ENCODE results near the gene ALG1. TPM values are rescaled to one million over a fixed set of nuclear protein-coding genes. Genes with fewer than 3 reads are reported as not detected.
A peak's percentile ranks its signal among the peaks of the same experiment; 100 is the strongest.
"Not testable (repeated sequence)": the region's sequence is repeated elsewhere in the genome, so short reads cannot be mapped to it uniquely, and the experiment has no call there.

The ALG1 gene
- total RNA-seq, 1 experiment from 2014 or later: 42.0 TPM

DNA sequence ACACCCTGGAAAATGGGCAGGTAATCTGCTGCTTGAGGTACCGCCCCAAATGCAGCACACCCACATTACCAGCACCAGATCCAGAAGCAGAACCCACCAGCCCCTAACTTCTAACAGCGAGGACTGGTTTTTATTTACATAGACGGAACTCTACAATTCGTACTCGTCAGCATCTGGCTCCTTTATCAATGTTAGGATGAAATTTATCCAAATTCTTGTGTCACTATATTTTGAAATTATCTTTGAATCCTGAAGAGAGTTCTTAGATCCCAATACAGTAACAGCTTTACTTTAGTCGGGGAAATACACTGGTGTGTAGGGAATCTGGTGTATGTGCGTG lies 332 bp upstream of the ALG1 start:
- H3K4me1 ChIP-seq: peaks cover 7% of the 10 kb centered on the region; the same call in 1 of the 2 replicates
- Mint-ChIP-seq H3K4me1 (ENCODE audit: low read depth, unreplicated experiment) (no peaks in the 10 kb centered on the region), H3K36me3 (ENCODE audit: insufficient read depth, unreplicated experiment) (peaks cover 19% of the 10 kb centered on the region), H3K27ac (ENCODE audit: unreplicated experiment) (peak overlapping the region; percentile 89), H3K4me3 (ENCODE audit: unreplicated experiment) (peak overlapping the region; percentile 96), H3K9me3 (ENCODE audit: unreplicated experiment) (no peaks in the 10 kb centered on the region), H3K27me3 (ENCODE audit: insufficient read depth, unreplicated experiment) (peaks cover 3% of the 10 kb centered on the region)
- H3K36me3 ChIP-seq (ENCODE audit: control insufficient read depth, insufficient read depth, low read length): peaks cover 3% of the 10 kb centered on the region; the same call in 1 of the 2 replicates
- peak overlapping the region; percentile 67 for H3K4me3 ChIP-seq (ENCODE audit: low read depth, low read length)
- CTCF ChIA-PET: no interaction called here
- H3K9me3 ChIP-seq: peaks cover 3% of the 10 kb centered on the region; the same call in 1 of the 2 replicates
- POLR2A ChIA-PET: no interaction called here
- no peaks in the 10 kb centered on the region for H3K27me3 ChIP-seq (replicated peaks; ENCODE audit: control insufficient read depth, insufficient read depth, low read length)
- intact Hi-C loops (cut with micrococcal nuclease; ENCODE audit: unreplicated experiment): loop anchor here (5.0 kb wide), 1 partner anchor 34 kb away; no protein-coding TSS in a partner anchor
- no TSS peak for BruUV-seq (replicated peaks)
- DNase-seq: no peak
- TF ChIP-seq, protein P1, sequence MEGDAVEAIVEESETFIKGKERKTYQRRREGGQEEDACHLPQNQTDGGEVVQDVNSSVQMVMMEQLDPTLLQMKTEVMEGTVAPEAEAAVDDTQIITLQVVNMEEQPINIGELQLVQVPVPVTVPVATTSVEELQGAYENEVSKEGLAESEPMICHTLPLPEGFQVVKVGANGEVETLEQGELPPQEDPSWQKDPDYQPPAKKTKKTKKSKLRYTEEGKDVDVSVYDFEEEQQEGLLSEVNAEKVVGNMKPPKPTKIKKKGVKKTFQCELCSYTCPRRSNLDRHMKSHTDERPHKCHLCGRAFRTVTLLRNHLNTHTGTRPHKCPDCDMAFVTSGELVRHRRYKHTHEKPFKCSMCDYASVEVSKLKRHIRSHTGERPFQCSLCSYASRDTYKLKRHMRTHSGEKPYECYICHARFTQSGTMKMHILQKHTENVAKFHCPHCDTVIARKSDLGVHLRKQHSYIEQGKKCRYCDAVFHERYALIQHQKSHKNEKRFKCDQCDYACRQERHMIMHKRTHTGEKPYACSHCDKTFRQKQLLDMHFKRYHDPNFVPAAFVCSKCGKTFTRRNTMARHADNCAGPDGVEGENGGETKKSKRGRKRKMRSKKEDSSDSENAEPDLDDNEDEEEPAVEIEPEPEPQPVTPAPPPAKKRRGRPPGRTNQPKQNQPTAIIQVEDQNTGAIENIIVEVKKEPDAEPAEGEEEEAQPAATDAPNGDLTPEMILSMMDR (IDR thresholded peaks at IDR 0.05; ENCODE audit: insufficient read depth in 1 of 2, low read depth in 1 of 2, low read length in 1 of 2, severe bottlenecking in 1 of 2, unreplicated experiment in 1 of 2): no peak

DNA sequence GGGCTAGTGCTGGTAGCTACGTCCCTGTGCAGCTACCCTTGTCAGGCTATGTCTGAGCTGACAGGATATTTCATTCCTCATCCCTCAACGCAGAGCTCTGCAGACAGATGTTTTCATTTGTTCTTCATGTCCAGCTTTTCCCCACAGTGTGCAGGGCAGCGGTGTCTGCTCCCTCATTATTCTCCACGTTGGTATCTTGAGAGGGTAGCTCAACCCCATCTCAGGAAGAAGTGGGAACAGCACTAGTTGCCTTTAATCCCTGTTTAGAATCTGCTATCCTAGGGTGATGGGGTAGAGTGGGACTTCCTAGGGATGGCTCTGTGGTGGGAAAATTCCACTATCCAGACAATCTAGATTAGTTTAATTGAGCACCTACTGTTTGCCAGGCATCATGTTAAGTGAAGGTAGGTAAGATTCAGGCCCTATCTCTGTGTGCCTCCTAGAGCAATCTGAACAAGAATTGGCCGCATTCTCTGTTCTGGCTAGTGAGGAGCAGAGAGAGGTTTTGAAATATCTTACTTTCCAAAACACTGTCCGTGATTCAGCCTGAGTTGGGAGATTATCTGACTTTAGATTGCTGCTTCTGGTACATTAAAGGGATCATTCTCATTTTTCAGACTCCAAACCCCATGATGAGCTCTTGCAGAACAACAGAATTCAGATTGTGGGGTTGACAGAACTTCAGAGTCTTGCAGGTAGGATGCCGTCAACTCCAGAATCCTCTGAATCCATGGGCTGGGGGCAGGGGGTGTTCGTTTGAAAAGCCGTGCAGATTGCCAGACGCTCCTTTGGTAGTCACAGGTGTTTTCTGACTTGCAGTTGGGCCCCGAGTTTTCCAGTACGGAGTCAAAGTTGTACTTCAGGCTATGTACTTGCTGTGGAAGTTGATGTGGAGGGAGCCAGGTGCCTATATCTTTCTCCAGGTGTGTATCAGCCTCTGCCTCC lies 963 bp downstream of the ALG1 start:
- H3K4me1 ChIP-seq: peaks cover 7% of the 10 kb centered on the region; the same call in 1 of the 2 replicates
- H3K27me3 ChIP-seq (replicated peaks; ENCODE audit: control insufficient read depth, insufficient read depth, low read length): no peaks in the 10 kb centered on the region
- H3K36me3 ChIP-seq (ENCODE audit: control insufficient read depth, insufficient read depth, low read length): peaks cover 3% of the 10 kb centered on the region; the same call in 1 of the 2 replicates
- Mint-ChIP-seq H3K9me3 (ENCODE audit: unreplicated experiment) (no peaks in the 10 kb centered on the region), H3K27me3 (ENCODE audit: insufficient read depth, unreplicated experiment) (no peaks in the 10 kb centered on the region), H3K27ac (ENCODE audit: unreplicated experiment) (peak overlapping the region; percentile 89), H3K4me1 (ENCODE audit: low read depth, unreplicated experiment) (no peaks in the 10 kb centered on the region), H3K4me3 (ENCODE audit: unreplicated experiment) (peak overlapping the region; percentile 96), H3K36me3 (ENCODE audit: insufficient read depth, unreplicated experiment) (peaks cover 19% of the 10 kb centered on the region)
- ChIA-PET CTCF (no interaction called here), POLR2A (interaction anchor here (0.5 kb wide), 1 partner anchor 26 kb away, joined by 3 read pairs; no protein-coding TSS in a partner anchor)
- peak overlapping the region; percentile 67 for H3K4me3 ChIP-seq (ENCODE audit: low read depth, low read length)
- TSS peak; percentile 36 for BruUV-seq (replicated peaks)
- peaks cover 3% of the 10 kb centered on the region; the same call in 1 of the 2 replicates for H3K9me3 ChIP-seq
- TF ChIP-seq, protein P1 (IDR thresholded peaks at IDR 0.05; ENCODE audit: insufficient read depth in 1 of 2, low read depth in 1 of 2, low read length in 1 of 2, severe bottlenecking in 1 of 2, unreplicated experiment in 1 of 2): no peak
- no peak for DNase-seq
- intact Hi-C loops (cut with micrococcal nuclease; ENCODE audit: unreplicated experiment): loop anchor here (5.0 kb wide), 1 partner anchor 35 kb away; no protein-coding TSS in a partner anchor

DNA sequence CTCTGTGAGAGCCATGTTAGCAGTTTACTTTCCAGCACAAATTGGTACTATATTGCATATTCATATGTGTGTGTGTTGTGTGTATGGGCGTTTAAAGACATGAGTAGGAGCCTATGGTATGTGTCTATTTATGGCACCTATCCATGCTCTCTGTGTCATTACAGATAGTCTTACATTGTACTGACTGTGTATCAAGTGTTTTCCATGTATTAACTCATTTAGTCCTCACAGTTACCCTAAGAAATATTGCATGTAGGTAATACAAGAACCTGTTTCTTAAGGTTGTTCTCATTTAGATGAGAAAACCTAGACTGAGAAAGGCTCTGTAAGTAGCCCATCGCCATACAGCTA lies 1.6 kb downstream of the ALG1 start:
- H3K4me1 ChIP-seq: peaks cover 7% of the 10 kb centered on the region; the same call in 1 of the 2 replicates
- H3K9me3 ChIP-seq: peaks cover 3% of the 10 kb centered on the region; the same call in 1 of the 2 replicates
- POLR2A ChIA-PET: no interaction called here
- Mint-ChIP-seq H3K4me3 (ENCODE audit: unreplicated experiment) (peak overlapping the region; percentile 96), H3K27ac (ENCODE audit: unreplicated experiment) (no peak overlapping the region), H3K27me3 (ENCODE audit: insufficient read depth, unreplicated experiment) (no peaks in the 10 kb centered on the region), H3K4me1 (ENCODE audit: low read depth, unreplicated experiment) (no peaks in the 10 kb centered on the region), H3K36me3 (ENCODE audit: insufficient read depth, unreplicated experiment) (peaks cover 25% of the 10 kb centered on the region), H3K9me3 (ENCODE audit: unreplicated experiment) (no peaks in the 10 kb centered on the region)
- no peaks in the 10 kb centered on the region for H3K27me3 ChIP-seq (replicated peaks; ENCODE audit: control insufficient read depth, insufficient read depth, low read length)
- intact Hi-C loops (cut with micrococcal nuclease; ENCODE audit: unreplicated experiment): loop anchor here (5.0 kb wide), 1 partner anchor 36 kb away; no protein-coding TSS in a partner anchor
- TF ChIP-seq, protein P1 (IDR thresholded peaks at IDR 0.05; ENCODE audit: insufficient read depth in 1 of 2, low read depth in 1 of 2, low read length in 1 of 2, severe bottlenecking in 1 of 2, unreplicated experiment in 1 of 2): no peak
- BruUV-seq (replicated peaks): no TSS peak
- no peak for DNase-seq
- CTCF ChIA-PET: no interaction called here
- peaks cover 3% of the 10 kb centered on the region; the same call in 1 of the 2 replicates for H3K36me3 ChIP-seq (ENCODE audit: control insufficient read depth, insufficient read depth, low read length)
- H3K4me3 ChIP-seq (ENCODE audit: low read depth, low read length): no peak overlapping the region

DNA sequence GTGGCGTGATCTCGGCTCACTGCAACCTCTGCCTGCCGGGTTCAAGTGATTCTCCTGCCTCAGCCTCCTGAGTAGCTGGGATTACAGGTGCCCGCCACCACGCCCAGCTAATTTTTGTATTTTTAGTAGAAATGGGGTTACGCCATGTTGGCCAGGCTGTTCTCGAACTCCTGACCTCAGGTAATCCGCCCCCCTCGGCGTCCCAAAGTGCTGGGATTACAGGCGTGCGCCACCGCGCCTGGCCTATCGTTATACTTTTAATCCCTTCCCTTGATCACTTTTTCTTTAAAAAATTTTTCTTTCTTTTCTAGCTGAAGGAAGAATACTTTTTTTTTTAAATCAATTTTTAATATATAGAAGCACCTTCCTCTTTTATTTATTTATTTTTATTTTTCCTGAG lies 2.1 kb downstream of the ALG1 start:
- H3K4me1 Mint-ChIP-seq (ENCODE audit: low read depth, unreplicated experiment); POLR2A ChIA-PET; H3K36me3 ChIP-seq (ENCODE audit: control insufficient read depth, insufficient read depth, low read length); H3K9me3 ChIP-seq; H3K4me1 ChIP-seq; CTCF ChIA-PET; H3K4me3 ChIP-seq (ENCODE audit: low read depth, low read length); H3K27ac Mint-ChIP-seq (ENCODE audit: unreplicated experiment); H3K27me3 Mint-ChIP-seq (ENCODE audit: insufficient read depth, unreplicated experiment); H3K9me3 Mint-ChIP-seq (ENCODE audit: unreplicated experiment); BruUV-seq (replicated peaks); H3K27me3 ChIP-seq (replicated peaks; ENCODE audit: control insufficient read depth, insufficient read depth, low read length); H3K4me3 Mint-ChIP-seq (ENCODE audit: unreplicated experiment); DNase-seq: not testable (repeated sequence)
- peaks cover 30% of the 10 kb centered on the region for H3K36me3 Mint-ChIP-seq (ENCODE audit: insufficient read depth, unreplicated experiment)
- intact Hi-C loops (cut with micrococcal nuclease; ENCODE audit: unreplicated experiment): loop anchor here (5.0 kb wide), 1 partner anchor 36 kb away; no protein-coding TSS in a partner anchor
